Measurements from ENCODE around the gene UNC13A. TPM values are rescaled to one million over a fixed set of nuclear protein-coding genes. Genes with fewer than 3 reads are reported as not detected.
"Not testable (repeated sequence)": the region's sequence is repeated elsewhere in the genome, so short reads cannot be mapped to it uniquely, and the experiment has no call there.

Gene UNC13A
- total RNA-seq, 2 donors from 2014 or later = 0.14 to 2.4 TPM

- H3K4me3 ChIP-seq = no peak overlapping the region
- peak; percentile 49 for DNase-seq (ENCODE audit: low spot score)
- H3K36me3 ChIP-seq = no peaks in the 10 kb centered on the region
- no peaks in the 10 kb centered on the region for H3K9me3 ChIP-seq
- H3K27me3 ChIP-seq (replicated peaks; ENCODE audit: insufficient read depth) = no peaks in the 10 kb centered on the region
- no peak overlapping the region for H3K27ac ChIP-seq
- 19% methylated on average over 7 of the region's 7 CpGs for WGBS
- intact Hi-C loops (cut with DNase I) = no loop called here
- peak; percentile 13 for TF ChIP-seq POLR2A (IDR thresholded peaks at IDR 0.05)
- TF ChIP-seq POLR2AphosphoS5 (IDR thresholded peaks at IDR 0.05) = peak; percentile 74
- no peak for TF ChIP-seq CTCF (IDR thresholded peaks at IDR 0.05)
- no peaks in the 10 kb centered on the region for H3K4me1 ChIP-seq (replicated peaks)
These were observed 134.9 kb downstream of the UNC13A start for GRCh38 chr19:17553256-17553655.

DNA sequence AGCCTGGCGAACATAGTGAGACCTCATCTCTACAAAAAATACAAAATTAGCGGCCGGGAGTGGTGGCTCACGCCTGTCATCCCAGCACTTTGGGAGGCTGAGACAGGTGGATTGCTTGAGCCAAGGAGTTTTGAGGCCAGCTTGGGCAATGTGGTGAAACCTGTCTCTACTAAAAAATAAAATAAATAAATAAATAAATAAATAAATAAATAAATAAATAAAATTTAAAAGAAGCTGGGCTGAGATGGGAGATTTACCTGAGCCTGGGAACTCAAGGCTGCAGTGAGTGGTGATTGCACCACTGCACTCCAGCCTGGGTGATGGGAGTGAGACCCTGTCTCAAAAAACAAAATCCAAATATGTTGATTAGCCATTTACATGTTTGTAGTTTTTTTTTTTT is 135.4 kb downstream of the UNC13A start:
- H3K27me3 ChIP-seq (replicated peaks; ENCODE audit: insufficient read depth); H3K4me1 ChIP-seq (replicated peaks); intact Hi-C loops (cut with DNase I); H3K4me3 ChIP-seq; H3K36me3 ChIP-seq; H3K9me3 ChIP-seq; H3K27ac ChIP-seq; DNase-seq (ENCODE audit: low spot score): not testable (repeated sequence)
- WGBS = 94% methylated on average over 4 of the region's 4 CpGs

Other genes starting within 250 kb of the UNC13A start
- gene TMEM221, start 239.7 kb downstream of the UNC13A start, total RNA-seq = 1 to 10 TPM; 1.4 to 1.7 TPM
- gene NXNL1, start 227.4 kb downstream of the UNC13A start, total RNA-seq = not detected
- gene SLC27A1, start 217.8 kb downstream of the UNC13A start, total RNA-seq = 10 to 100 TPM; 73.3 to 78.7 TPM
- gene PGLS, start 176.7 kb downstream of the UNC13A start, total RNA-seq = 100 to 1,000 TPM; 120 to 129 TPM
- gene COLGALT1, start 132.7 kb downstream of the UNC13A start, total RNA-seq = 10 to 100 TPM; 29.3 to 85.1 TPM
- gene MAP1S, start 31.1 kb upstream of the UNC13A start, total RNA-seq = 10 to 100 TPM; 34.9 to 61.1 TPM
- 10 to 100 TPM in 1 of 2 donors, 1 to 10 TPM in 1; 1.3 to 10.7 TPM for gene FCHO1, start 63.1 kb upstream of the UNC13A start, total RNA-seq
- gene B3GNT3, start 106.8 kb upstream of the UNC13A start, total RNA-seq = 10 to 100 TPM in 1 of 2 donors, 1 to 10 TPM in 1; 5.2 to 11.9 TPM
- 100 to 1,000 TPM in 1 of 2 donors, not detected in 1; 117 TPM for gene INSL3, start 133.2 kb upstream of the UNC13A start, total RNA-seq
- gene JAK3, start 159.6 kb upstream of the UNC13A start, total RNA-seq = 10 to 100 TPM in 1 of 2 donors, 1 to 10 TPM in 1; 1.5 to 10.1 TPM
- 1,000 to 10,000 TPM; 1,351 to 1,892 TPM for gene RPL18A, start 171.6 kb upstream of the UNC13A start, total RNA-seq
- 1 to 10 TPM in 1 of 2 donors, not detected in 1; 1.2 TPM for gene SLC5A5, start 183.6 kb upstream of the UNC13A start, total RNA-seq
- gene CCDC124, start 244.7 kb upstream of the UNC13A start, total RNA-seq = 10 to 100 TPM; 48.7 to 52.2 TPM

All from prostate gland (tissue), 2 donors.